Small intestine (tissue), 7 donors: ENCODE results near the gene CD300H. TPM values are rescaled to one million over a fixed set of nuclear protein-coding genes. Genes with fewer than 3 reads are reported as not detected.
"Not testable (repeated sequence)": the region's sequence is repeated elsewhere in the genome, so short reads cannot be mapped to it uniquely, and the experiment has no call there.

ENCODE experiments used
- DNase-seq, 2 donors: peaks; one replicate each; pipeline versions ENCODE4 v3.0.0 to v3.0.0-alpha.2; 2013
- FAIRE-seq: peaks from 2 replicates; lab custom pipeline; 2012; peaks lifted over from hg19 to GRCh38; lab: Jason Lieb, UNC
- H3K27ac ChIP-seq, 3 donors: one replicate each; pipeline ENCODE4 v1.5.1; 2013; ENCODE audit warnings: low read length in 2 of 3, mild to moderate bottlenecking in 2 of 3, control low read depth in 1 of 3, inconsistent platforms in 1 of 3, low read depth in 1 of 3, moderate library complexity in 1 of 3
- H3K27me3 ChIP-seq, 3 donors: one replicate each; pipeline ENCODE4 v1.6.1; 2013; ENCODE audit warnings: low read length in 3 of 3, inconsistent platforms in 1 of 3; ENCODE audit not compliant: control insufficient read depth in 3 of 3, insufficient read depth in 3 of 3
- H3K36me3 ChIP-seq, 3 donors: one replicate each; pipeline ENCODE4 v1.6.1; 2013; ENCODE audit warnings: low read length in 3 of 3, inconsistent platforms in 1 of 3, low read depth in 1 of 3, mild to moderate bottlenecking in 1 of 3, moderate library complexity in 1 of 3; ENCODE audit not compliant: control insufficient read depth in 3 of 3, insufficient read depth in 2 of 3
- H3K4me1 ChIP-seq, 3 donors: one replicate each; pipeline ENCODE4 v1.6.1; 2013; ENCODE audit warnings: low read length in 2 of 3, inconsistent platforms in 1 of 3, low read depth in 1 of 3, mild to moderate bottlenecking in 1 of 3, moderate library complexity in 1 of 3; ENCODE audit not compliant: control insufficient read depth in 3 of 3, insufficient read depth in 2 of 3
- H3K4me3 ChIP-seq, 3 donors: one replicate each; pipeline ENCODE4 v1.5.1; 2013; ENCODE audit warnings: low read length in 3 of 3, control low read depth in 1 of 3, inconsistent platforms in 1 of 3, low read depth in 1 of 3, mild to moderate bottlenecking in 1 of 3, moderate library complexity in 1 of 3
- H3K9me3 ChIP-seq, 2 donors: one replicate each; pipeline ENCODE4 v1.6.1; 2013; ENCODE audit warnings: low read depth in 1 of 2, low read length in 1 of 2; ENCODE audit not compliant: control insufficient read depth in 2 of 2, insufficient read depth in 1 of 2
- WGBS, 3 donors: extraction: QIAGEN DNeasy Blood & Tissue Kit; methylation state at CpG; one replicate each; pipeline ENCODE4 v1.1.7; 2013; 5-methylcytosine and 5-hydroxymethylcytosine counted together
- polyA plus RNA-seq, 4 donors: library from polyadenylated mRNA; stranded (reverse) in 3 of 4; unstranded in 1 of 4; fragments of 200-250 nt in 3 of 4; fragments of 120-200 nt in 1 of 4; gene quantifications; one replicate each; pipeline versions ENCODE4 v1.2.1 to v1.2.3, GENCODE V29; 2013
- donor health status: healthy with polysubstance abuse.
- donor health status: control.
- donor health status: control.
- donor health status: Bipolar disorder and iron deficiency.
- donor health status: healthy.

CD300H gene
- polyA plus RNA-seq, 4 donors = 0.13 TPM; not detected in 3

DNA sequence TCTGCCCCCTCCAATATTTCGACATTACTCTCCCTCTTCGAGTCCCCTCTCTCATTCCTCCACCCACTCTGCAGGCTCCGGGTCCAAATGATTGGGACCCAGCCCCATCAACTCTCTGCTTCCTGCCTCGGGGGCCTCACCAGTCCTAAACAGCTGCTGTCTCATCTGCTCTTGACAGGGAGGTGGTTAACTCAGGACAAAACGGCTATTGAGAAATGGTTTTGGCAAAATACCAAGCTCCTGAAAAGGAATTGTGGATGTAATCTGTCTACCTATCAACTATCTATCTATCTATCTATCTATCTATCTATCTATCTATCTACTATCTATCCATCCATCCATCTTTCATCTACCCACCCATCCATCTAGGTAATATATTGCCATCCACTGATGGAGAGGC is 2.2 kb downstream of the CD300H start:
- DNase-seq (no peak), FAIRE-seq (no peak)
- Histone ChIP-seq H3K4me1 (no peaks in the 10 kb centered on the region), H3K36me3 (no peaks in the 10 kb centered on the region), H3K27ac (no peak overlapping the region), H3K9me3 (no peaks in the 10 kb centered on the region), H3K4me3 (no peak overlapping the region), H3K27me3 (peaks cover 0 to 3% (median 0%) of the 10 kb centered on the region in 3 donors)
- WGBS, 3 donors = 33 to 58% (median 49%) methylated on average over 5 of the region's 5 CpGs

DNA sequence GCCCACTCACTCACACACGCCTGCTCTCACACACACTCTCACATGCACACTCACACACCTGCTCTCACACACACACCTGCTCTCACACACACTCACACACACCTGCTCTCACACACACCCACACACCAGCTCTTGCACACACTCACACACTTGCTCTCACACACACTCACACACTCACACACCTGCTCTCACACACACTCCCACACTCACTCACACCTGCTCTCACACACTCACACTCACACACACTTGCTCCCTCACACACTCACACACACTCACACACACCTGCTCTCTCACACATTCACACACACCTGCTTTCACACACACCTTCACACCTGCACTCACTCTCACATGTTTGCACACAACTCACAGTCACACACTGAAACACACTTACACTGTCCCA is 4.0 kb downstream of the CD300H start:
- Histone ChIP-seq H3K36me3 (no peaks in the 10 kb centered on the region), H3K4me3 (no peak overlapping the region), H3K9me3 (peaks cover 0 to 2% of the 10 kb centered on the region in 2 donors), H3K27ac (no peak overlapping the region), H3K27me3 (peaks cover 0 to 3% (median 0%) of the 10 kb centered on the region in 3 donors), H3K4me1 (no peaks in the 10 kb centered on the region)
- no peak for DNase-seq
- FAIRE-seq = no peak
- 78 to 95% (median 85%) methylated on average over 1 of the region's 1 CpG for WGBS, 3 donors

DNA sequence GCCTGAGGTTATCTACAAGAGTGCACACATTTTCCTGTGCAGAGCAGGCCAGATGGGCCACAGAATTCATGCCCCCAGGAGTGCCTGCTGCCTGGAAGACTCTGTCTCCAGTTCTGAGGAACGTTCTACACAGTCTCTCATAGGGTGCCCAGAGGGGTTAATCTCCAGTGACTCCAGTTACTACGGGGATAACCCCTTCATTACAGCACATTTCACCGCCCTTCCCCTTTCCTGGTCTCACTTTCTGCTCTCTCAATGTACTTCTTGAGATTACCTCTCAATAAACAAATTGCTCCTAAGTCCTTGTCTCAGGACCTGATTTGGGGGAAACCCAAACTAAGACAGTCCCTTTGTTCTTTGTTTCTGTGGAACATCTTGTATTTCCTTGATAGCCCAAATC is 5.7 kb downstream of the CD300H start:
- H3K27ac ChIP-seq = no peak overlapping the region
- no peaks in the 10 kb centered on the region for H3K36me3 ChIP-seq
- H3K4me1 ChIP-seq = no peaks in the 10 kb centered on the region
- no peak overlapping the region for H3K4me3 ChIP-seq
- H3K9me3 ChIP-seq = peaks cover 0 to 2% of the 10 kb centered on the region in 2 donors
- WGBS, 3 donors = 39 to 55% (median 43%) methylated on average over 3 of the region's 3 CpGs
- FAIRE-seq (no peak), DNase-seq (no peak)
- peaks cover 0 to 3% (median 0%) of the 10 kb centered on the region in 3 donors for H3K27me3 ChIP-seq

DNA sequence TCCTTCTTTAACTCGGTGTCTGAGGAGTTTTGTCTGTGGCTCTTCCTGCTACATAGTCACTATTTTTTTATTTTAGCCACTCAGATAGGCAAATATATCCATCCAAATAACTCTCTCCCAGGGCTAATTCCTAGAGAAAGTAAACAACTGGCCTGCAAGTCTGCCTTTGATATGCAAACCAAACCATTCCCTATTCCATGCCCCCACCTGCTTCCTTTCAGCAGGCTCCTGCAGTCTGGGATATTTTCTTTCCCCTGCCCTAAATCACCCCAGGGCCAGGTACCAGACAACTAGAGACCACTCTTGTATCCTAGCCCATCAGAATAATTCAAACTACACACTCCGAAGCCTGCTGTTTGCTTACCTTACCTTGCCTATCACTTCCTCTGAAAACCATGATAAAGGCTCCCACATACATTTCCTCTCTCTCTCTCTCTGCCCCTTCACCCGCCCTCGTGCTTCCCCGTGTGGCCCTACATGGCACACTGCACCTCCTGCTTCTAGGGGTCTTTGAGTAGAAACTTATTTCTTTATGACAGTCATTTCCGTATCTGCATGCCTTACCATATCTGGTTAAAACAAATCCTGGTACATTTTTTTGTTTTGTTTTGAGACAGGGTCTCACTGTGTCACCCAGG is 8.3 kb downstream of the CD300H start:
- H3K4me1 ChIP-seq = no peaks in the 10 kb centered on the region
- no peak overlapping the region for H3K27ac ChIP-seq
- no peak overlapping the region for H3K4me3 ChIP-seq
- DNase-seq (no peak), FAIRE-seq (no peak)
- 55 to 65% (median 61%) methylated on average over 6 of the region's 6 CpGs for WGBS, 3 donors
- peaks cover 0 to 2% of the 10 kb centered on the region in 2 donors for H3K9me3 ChIP-seq
- no peaks in the 10 kb centered on the region for H3K36me3 ChIP-seq
- no peaks in the 10 kb centered on the region for H3K27me3 ChIP-seq

DNA sequence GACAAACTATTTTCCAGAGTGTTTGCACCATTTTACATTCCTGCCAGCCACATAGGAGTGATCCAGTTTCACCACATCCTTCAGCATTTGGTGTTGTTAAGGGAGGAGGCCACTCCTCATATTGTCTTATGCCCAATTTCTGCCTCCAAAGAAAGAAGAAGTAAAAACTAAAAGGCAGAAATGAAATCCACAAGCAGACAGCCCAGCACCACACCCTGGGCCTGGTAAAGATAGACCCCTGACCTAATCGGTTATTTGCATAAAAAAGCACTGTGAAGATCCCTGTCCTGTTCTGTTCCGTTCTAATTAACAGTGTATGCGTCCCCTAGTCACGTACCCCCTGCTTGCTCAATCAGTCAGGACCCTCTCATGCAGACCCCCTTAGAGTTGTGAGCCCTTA is 8.9 kb downstream of the CD300H start:
- 69 to 81% (median 80%) methylated on average over 4 of the region's 4 CpGs for WGBS, 3 donors
- FAIRE-seq = not testable (repeated sequence)

DNA sequence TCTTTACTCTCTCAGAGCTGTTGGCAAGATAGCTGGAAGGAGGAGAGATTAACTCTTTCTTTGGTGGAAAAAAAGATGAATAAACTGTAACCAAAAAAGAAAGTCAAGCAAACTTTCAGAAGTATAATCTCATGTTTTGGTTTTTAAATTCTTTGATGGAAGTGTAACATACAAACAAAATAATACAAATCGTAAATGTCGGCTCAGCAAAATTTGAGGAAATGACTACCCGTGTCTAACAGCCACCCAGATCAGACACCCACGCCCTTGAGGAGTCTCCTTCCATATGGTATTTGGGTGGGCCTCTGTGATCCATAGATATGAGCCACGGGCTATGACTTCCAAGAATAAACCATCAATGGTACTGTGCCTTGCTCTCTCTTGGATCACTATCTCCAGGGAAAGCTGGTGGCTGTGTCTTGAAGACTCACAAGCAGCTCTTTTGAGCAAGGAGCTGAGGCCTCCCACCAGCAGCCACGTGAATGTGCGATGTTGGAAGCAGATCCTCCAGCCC is 11.8 kb downstream of the CD300H start:
- DNase-seq = no peak
- no peaks in the 10 kb centered on the region for H3K27me3 ChIP-seq
- no peak overlapping the region for H3K27ac ChIP-seq
- H3K9me3 ChIP-seq = peaks cover 0 to 2% of the 10 kb centered on the region in 2 donors
- H3K36me3 ChIP-seq = no peaks in the 10 kb centered on the region
- no peak overlapping the region for H3K4me3 ChIP-seq
- no peaks in the 10 kb centered on the region for H3K4me1 ChIP-seq
- FAIRE-seq = no peak
- WGBS, 3 donors = 67 to 74% (median 72%) methylated on average over 7 of the region's 7 CpGs

More for the DNA sequence above, 8.9 kb downstream of the CD300H start:
- H3K4me3 ChIP-seq, H3K27me3 ChIP-seq, H3K4me1 ChIP-seq, H3K36me3 ChIP-seq, H3K9me3 ChIP-seq, DNase-seq, H3K27ac ChIP-seq: not testable (repeated sequence)

DNA sequence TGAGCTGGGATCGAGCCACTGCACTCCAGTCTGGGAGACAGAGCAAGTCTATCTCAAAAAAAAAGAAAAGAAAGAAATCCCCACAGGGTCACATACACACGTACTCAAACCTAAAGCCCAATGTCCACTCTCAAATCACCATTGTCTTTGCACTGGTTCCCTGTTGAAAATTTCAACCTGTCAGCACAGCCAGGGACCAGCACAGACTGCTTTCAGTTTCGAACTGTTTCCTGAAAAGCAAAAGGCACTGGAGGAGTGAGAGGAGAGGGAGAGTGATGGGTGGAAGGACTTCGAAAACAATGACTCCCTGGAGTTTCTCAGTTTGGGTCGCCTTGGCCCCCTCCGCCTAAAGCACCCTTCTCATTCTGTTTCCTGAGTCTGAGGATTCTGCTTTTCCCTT is 12.4 kb downstream of the CD300H start:
- Histone ChIP-seq H3K9me3 (peaks cover 0 to 2% of the 10 kb centered on the region in 2 donors), H3K36me3 (no peaks in the 10 kb centered on the region), H3K27me3 (no peaks in the 10 kb centered on the region), H3K27ac (no peak overlapping the region), H3K4me1 (no peaks in the 10 kb centered on the region), H3K4me3 (no peak overlapping the region)
- 65 to 71% (median 65%) methylated on average over 6 of the region's 6 CpGs for WGBS, 3 donors
- FAIRE-seq (no peak), DNase-seq (no peak)

DNA sequence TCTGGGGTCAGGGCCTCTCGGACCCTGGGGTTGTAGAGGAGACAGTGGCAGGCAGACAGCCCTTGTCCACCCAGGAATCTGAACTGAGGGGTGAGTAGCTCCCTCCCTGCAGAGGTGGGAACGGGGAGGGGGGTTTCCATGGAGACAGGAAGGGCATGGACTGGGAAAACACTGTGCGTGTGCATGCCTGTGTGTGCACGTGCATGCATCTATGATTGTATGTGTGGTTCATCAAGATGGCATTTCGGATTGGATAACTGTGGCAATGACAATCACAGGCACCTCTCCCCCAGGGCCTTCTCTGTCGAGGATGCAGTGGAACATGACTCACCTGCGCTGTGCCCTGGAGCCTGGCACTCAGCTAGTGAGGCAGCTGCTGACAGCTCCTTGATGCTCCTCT is 15.3 kb downstream of the CD300H start:
- no peak overlapping the region for H3K27ac ChIP-seq
- FAIRE-seq (no peak), DNase-seq (no peak)
- H3K36me3 ChIP-seq = no peaks in the 10 kb centered on the region
- H3K9me3 ChIP-seq = no peaks in the 10 kb centered on the region
- no peaks in the 10 kb centered on the region for H3K27me3 ChIP-seq
- WGBS, 3 donors = 34 to 50% (median 47%) methylated on average over 7 of the region's 7 CpGs
- no peak overlapping the region for H3K4me3 ChIP-seq
- H3K4me1 ChIP-seq = no peaks in the 10 kb centered on the region

DNA sequence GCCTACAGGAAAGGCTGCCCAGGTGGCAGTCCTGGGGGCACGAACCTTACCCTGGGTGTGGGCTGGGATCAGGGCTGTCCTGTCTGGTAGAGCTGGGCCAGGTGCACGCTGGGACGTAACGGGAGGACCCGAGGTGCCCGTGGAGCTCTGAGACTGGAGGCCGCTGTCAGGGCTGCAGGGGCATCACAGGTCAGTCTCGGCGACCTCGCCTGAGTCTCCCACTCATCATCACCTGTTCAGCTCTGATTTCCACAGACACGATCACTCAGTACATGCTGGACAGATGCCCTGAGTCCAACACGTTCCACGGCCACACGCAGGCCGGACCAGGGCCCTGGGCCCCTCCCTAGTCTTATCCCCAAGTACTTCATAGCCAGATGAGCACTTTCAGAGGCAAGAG is 16.7 kb downstream of the CD300H start:
- no peak for FAIRE-seq
- 59 to 79% (median 63%) methylated on average over 15 of the region's 15 CpGs for WGBS, 3 donors

More for the DNA sequence above, 16.7 kb downstream of the CD300H start:
- H3K27ac ChIP-seq = no peak overlapping the region
- H3K36me3 ChIP-seq = no peaks in the 10 kb centered on the region
- no peak for DNase-seq
- H3K27me3 ChIP-seq = no peaks in the 10 kb centered on the region
- no peaks in the 10 kb centered on the region for H3K9me3 ChIP-seq
- H3K4me1 ChIP-seq = no peaks in the 10 kb centered on the region
- H3K4me3 ChIP-seq = no peak overlapping the region
